Body of pancreas (tissue), 4 donors: ENCODE measurements around the gene UGT1A6. TPM values are rescaled to one million over a fixed set of nuclear protein-coding genes. Genes with fewer than 3 reads are reported as not detected.
A peak's percentile ranks its signal among the peaks of the same experiment; 100 is the strongest.
"Not testable (repeated sequence)": the region's sequence is repeated elsewhere in the genome, so short reads cannot be mapped to it uniquely, and the experiment has no call there.

Experiments
- ATAC-seq: fragments of 150-250 bp; one replicate; pipeline ENCODE4 v1.9.1; 2016
- DNase-seq, 4 donors: peaks; one replicate each; pipeline ENCODE4 v3.0.0-alpha.2; 2019
- H3K27ac ChIP-seq, 4 donors: fragments of 200-600 bp; sonication (generic); 1 replicate in 3 of 4; 2 replicates in 1 of 4; pipeline versions ENCODE4 v1.5.1 to v1.6.1; 2016 to 2019; ENCODE audit warnings: mild to moderate bottlenecking in 1 of 4, mixed read lengths in 1 of 4, moderate library complexity in 1 of 4
- H3K27me3 ChIP-seq, 2 donors: fragments of 200-600 bp; sonication (generic); one replicate each; pipeline ENCODE4 v1.6.0; 2016; ENCODE audit warnings: mild to moderate bottlenecking in 1 of 2
- H3K36me3 ChIP-seq, 2 donors: fragments of 200-600 bp; sonication (generic); replicated peaks in 1 of 2; 2 replicates each; pipeline ENCODE4 v1.5.1; 2016; ENCODE audit warnings: low read depth in 2 of 2; ENCODE audit not compliant: insufficient read depth in 1 of 2
- H3K4me1 ChIP-seq: fragments of 200-600 bp; sonication (generic); one replicate; pipeline ENCODE4 v1.6.0; 2016
- H3K4me3 ChIP-seq, 2 donors: fragments of 200-600 bp; sonication (generic); 1 replicate in 1 of 2; 2 replicates in 1 of 2; pipeline ENCODE4 v1.5.1; 2016 to 2019
- H3K9me3 ChIP-seq, 3 donors: fragments of 200-600 bp; sonication (generic); 1 replicate in 2 of 3; 2 replicates in 1 of 3; pipeline ENCODE4 v1.5.1; 2016
- POLR2A ChIP-seq, 3 donors: fragments of 450-650 bp; IDR thresholded peaks; one replicate each; pipeline ENCODE4 v1.6.1; 2016; ENCODE audit warnings: antibody characterized with exemption in 3 of 3, mild to moderate bottlenecking in 2 of 3
- WGBS, 2 donors: methylation state at CpG; one replicate each; pipeline ENCODE4 v1.1.5; 2017; 5-methylcytosine and 5-hydroxymethylcytosine counted together
- intact Hi-C: fragments of 100-400 bp; cut with DNase I; formaldehyde crosslinking; loops from one replicate; pipeline ENCODE4 v1.15.1; 2023
- total RNA-seq, 2 donors: library from RNA; depleted of rRNA; stranded (reverse); fragments of >200 nt; gene quantifications; one replicate each; pipeline ENCODE4 v1.1.0, GENCODE V29; 2016
- TF ChIP-seq, protein P1 (sequence below), 7 experiments: fragments of 450-650 bp in 4 of 7; fragments of 200-600 bp in 3 of 7; sonication (generic) in 3 of 7; IDR thresholded peaks; one replicate each; pipeline ENCODE4 v1.5.1; 2016 to 2019; ENCODE audit warnings: antibody characterized with exemption in 7 of 7

Gene UGT1A6
- total RNA-seq, 2 donors from 2014 or later = 0.33 TPM; not detected in 1

DNA sequence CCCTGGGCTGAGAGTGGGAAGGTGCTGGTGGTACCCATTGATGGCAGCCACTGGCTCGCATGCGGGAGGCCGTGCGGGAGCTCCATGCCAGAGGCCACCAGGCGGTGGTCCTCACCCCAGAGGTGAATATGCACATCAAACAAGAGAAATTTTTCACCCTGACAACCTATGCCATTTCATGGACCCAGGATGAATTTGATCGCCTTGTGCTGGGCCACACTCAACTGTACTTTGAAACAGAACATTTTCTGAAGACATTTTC is 54.5 kb downstream of the UGT1A6 start:
- ATAC-seq (no peak), DNase-seq (no peak)
- peaks cover 0 to 10% (median 0%) of the 10 kb centered on the region in 3 donors for H3K9me3 ChIP-seq
- no peak overlapping the region for H3K27ac ChIP-seq
- H3K4me3 ChIP-seq = no peak overlapping the region
- intact Hi-C loops = no loop called here
- TF ChIP-seq, protein P1, sequence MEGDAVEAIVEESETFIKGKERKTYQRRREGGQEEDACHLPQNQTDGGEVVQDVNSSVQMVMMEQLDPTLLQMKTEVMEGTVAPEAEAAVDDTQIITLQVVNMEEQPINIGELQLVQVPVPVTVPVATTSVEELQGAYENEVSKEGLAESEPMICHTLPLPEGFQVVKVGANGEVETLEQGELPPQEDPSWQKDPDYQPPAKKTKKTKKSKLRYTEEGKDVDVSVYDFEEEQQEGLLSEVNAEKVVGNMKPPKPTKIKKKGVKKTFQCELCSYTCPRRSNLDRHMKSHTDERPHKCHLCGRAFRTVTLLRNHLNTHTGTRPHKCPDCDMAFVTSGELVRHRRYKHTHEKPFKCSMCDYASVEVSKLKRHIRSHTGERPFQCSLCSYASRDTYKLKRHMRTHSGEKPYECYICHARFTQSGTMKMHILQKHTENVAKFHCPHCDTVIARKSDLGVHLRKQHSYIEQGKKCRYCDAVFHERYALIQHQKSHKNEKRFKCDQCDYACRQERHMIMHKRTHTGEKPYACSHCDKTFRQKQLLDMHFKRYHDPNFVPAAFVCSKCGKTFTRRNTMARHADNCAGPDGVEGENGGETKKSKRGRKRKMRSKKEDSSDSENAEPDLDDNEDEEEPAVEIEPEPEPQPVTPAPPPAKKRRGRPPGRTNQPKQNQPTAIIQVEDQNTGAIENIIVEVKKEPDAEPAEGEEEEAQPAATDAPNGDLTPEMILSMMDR (IDR thresholded peaks at IDR 0.05) = no peak
- no peak for TF ChIP-seq POLR2A (IDR thresholded peaks at IDR 0.05)
- WGBS, 2 donors = 83 to 86% methylated on average over 6 of the region's 6 CpGs
- H3K4me1 ChIP-seq = no peaks in the 10 kb centered on the region
- H3K36me3 ChIP-seq = no peaks in the 10 kb centered on the region
- no peaks in the 10 kb centered on the region for H3K27me3 ChIP-seq

DNA sequence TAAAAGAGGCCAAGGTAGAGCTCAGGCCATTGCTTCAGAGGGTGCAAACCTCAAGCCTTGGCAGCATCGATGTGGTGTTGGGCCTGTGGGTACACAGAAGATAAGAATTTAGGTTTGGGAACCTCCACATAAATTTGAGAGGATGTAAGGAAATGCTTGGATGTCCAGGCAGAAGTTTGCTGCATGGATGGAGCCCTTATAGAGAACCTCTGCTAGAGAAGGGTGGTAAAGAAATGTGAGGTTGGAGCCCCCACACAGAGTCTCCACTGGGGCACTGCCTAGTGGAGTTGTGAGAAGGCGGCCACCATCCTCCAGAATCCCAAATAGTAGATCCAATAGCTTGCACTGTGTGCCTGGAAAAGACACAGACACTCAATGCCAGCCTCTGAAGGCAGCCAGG is 58.0 kb downstream of the UGT1A6 start:
- H3K36me3 ChIP-seq, H3K4me3 ChIP-seq, H3K9me3 ChIP-seq, H3K4me1 ChIP-seq, intact Hi-C loops, ATAC-seq, H3K27ac ChIP-seq, DNase-seq, H3K27me3 ChIP-seq: not testable (repeated sequence)
- 70 to 79% methylated on average over 2 of the region's 2 CpGs for WGBS, 2 donors

DNA sequence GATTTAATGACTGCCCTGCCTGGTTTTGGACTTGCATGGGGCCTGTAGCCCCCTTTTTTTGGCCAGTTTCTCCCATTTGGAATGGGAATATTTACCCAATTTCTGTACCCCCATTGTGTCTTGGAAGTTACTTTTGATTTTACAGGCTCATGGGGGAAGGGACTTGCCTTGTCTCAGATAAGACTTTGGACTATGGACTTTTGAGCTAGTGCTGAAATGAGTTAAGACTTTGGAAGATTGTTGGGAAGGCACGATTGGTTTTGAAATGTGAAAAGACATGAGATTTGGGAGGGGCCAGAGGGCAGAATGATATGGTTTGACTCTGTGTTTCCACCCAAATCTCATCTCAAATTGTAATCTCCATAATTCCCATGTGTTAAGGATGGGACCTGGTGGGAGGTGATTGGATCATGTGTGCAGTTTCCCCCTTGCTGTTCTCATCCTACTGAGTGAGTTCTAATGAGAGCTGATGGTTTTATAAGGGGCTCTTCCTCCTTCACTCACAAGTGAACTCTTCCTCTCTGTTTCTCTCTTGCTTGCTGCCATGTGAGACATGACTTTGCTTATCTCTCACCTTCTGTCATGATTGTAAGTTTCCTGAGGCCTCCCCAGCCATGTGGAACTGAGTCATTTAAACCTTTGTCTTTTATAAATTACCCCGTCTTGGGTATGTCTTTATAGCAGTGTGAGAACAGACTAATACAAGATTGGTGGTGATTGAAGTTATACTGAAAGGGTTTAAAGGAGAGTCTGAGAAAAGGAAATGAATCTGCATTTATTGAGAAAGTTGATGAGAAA is 58.7 kb downstream of the UGT1A6 start:
- DNase-seq, H3K27ac ChIP-seq, H3K4me3 ChIP-seq, H3K27me3 ChIP-seq, H3K36me3 ChIP-seq, ATAC-seq, intact Hi-C loops, H3K4me1 ChIP-seq, H3K9me3 ChIP-seq: not testable (repeated sequence)
- WGBS, 2 donors = 48 to 54% methylated on average over 2 of the region's 2 CpGs

DNA sequence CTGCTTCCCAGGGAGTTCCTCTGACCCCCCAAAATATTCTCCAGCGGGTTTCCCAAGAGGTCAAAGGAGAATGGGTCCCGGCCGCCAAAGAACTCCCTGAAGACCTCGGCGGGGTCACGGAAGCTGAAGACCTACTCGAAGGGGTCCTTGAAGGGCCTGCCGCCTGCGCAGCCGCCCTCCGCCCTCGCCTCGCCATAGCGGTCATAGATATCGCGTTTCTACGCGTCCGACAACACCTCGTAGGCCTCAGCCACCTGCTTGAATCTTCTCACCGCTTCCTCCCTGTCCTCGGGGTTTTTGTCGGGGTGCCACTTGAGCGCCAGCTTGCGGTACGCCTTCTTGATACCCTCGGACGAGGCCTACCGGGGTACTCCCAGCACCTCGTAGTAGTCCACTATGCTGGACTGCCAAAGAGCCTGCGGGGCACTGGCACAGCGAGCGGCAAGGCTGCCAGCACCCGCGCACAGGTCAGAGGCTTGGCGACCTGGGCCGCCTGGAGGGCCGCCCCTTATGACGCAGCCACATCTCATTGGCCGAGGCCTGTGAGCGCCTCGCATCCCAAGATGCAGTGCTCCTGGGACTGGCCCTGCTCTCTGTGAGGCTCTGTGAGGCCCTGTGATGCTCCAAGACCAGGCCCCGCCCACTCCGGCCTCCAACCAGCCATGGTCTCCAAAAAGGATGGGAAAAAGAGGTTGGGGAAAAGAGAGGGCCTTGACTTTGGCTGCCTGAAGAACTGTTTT is 62.4 kb downstream of the UGT1A6 start:
- no peak for ATAC-seq

DNA sequence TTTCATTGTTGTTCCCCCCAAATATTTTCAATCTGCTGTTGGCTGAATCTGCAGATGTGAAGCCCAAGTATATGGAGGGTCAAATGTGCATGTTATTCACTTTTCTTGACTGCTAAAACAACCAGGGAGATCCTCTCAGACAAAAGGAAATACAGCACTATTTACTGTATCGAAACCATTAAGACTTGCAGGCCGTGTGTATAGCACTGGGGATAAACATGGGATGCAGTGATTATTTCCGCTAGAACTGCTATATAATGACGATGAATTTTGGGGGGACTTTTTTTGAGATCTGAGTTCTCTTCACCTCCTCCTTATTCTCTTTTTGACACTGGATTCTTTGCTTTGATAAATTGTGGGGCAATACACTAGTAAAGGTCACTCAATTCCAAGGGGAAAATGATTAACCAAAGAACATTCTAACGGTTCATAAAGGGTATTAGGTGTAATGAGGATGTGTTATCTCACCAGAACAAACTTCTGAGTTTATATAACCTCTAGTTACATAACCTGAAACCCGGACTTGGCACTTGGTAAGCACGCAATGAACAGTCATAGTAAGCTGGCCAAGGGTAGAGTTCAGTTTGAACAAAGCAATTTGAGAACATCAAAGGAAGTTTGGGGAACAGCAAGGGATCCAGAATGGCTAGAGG is 63.9 kb downstream of the UGT1A6 start:
- intact Hi-C loops = no loop called here
- Histone ChIP-seq H3K4me3 (no peak overlapping the region), H3K4me1 (no peaks in the 10 kb centered on the region), H3K36me3 (no peaks in the 10 kb centered on the region), H3K9me3 (no peaks in the 10 kb centered on the region), H3K27me3 (no peaks in the 10 kb centered on the region), H3K27ac (no peak overlapping the region)
- no peak for TF ChIP-seq POLR2A (IDR thresholded peaks at IDR 0.05)
- TF ChIP-seq, protein P1 (IDR thresholded peaks at IDR 0.05) = no peak
- WGBS, 2 donors = 35 to 44% methylated on average over 7 of the region's 7 CpGs
- ATAC-seq (peak; percentile 75), DNase-seq (peak in 2 of 4 donors; percentile 17 to 22)

More for the DNA sequence above, 62.4 kb downstream of the UGT1A6 start:
- no peaks in the 10 kb centered on the region for H3K27me3 ChIP-seq
- no peak overlapping the region for H3K4me3 ChIP-seq
- no peak for TF ChIP-seq POLR2A (IDR thresholded peaks at IDR 0.05)
- TF ChIP-seq, protein P1 (IDR thresholded peaks at IDR 0.05) = no peak
- H3K9me3 ChIP-seq = peaks cover 0 to 10% (median 0%) of the 10 kb centered on the region in 3 donors
- no peaks in the 10 kb centered on the region for H3K36me3 ChIP-seq
- H3K4me1 ChIP-seq = no peaks in the 10 kb centered on the region
- WGBS, 2 donors = 82 to 94% methylated on average over 26 to 42 of the region's 44 CpGs
- intact Hi-C loops = no loop called here
- H3K27ac ChIP-seq = no peak overlapping the region
- DNase-seq = no peak
